Fibroblast of pulmonary artery (primary cell): ENCODE results near the gene RTN1.

Experiments used
- DNase-seq: peaks from one replicate; pipeline ENCODE4 v3.0.0-alpha.2; 2010; ENCODE audit warnings: low read depth
- H3K4me3 ChIP-seq: replicated peaks from 2 replicates; pipeline ENCODE4 v1.5.1; 2011; ENCODE audit warnings: low read depth, mild to moderate bottlenecking, control low read depth, low read length, moderate library complexity
- CTCF ChIP-seq: IDR thresholded peaks from 2 replicates; pipeline ENCODE4 v1.5.1; 2011; ENCODE audit warnings: mild to moderate bottlenecking, control low read depth, low read length, inconsistent platforms; ENCODE audit errors: missing control alignments

Gene RTN1

GRCh38 chr14:59905188-59905587 lies 34.6 kb upstream of the RTN1 start:
- DNase-seq = no peak
- H3K4me3 ChIP-seq = no peak overlapping the region
- TF ChIP-seq CTCF = no peak

- no peak overlapping the region for H3K4me3 ChIP-seq
- no peak for DNase-seq
- TF ChIP-seq CTCF = no peak
Observed at GRCh38 chr14:59904184-59904583, 33.6 kb upstream of the RTN1 start.

GRCh38 chr14:59900556-59900955 lies 30.0 kb upstream of the RTN1 start:
- no peak overlapping the region for H3K4me3 ChIP-seq
- DNase-seq = no peak
- TF ChIP-seq CTCF = no peak

GRCh38 chr14:59897757-59898383 lies 27.3 kb upstream of the RTN1 start:
- no peak overlapping the region for H3K4me3 ChIP-seq
- TF ChIP-seq CTCF = peak; percentile 66
- DNase-seq = peak; percentile 61

GRCh38 chr14:59895721-59896120 lies 25.1 kb upstream of the RTN1 start:
- no peak for TF ChIP-seq CTCF
- no peak overlapping the region for H3K4me3 ChIP-seq
- no peak for DNase-seq

GRCh38 chr14:59890676-59891075 lies 20.1 kb upstream of the RTN1 start:
- no peak overlapping the region for H3K4me3 ChIP-seq
- no peak for DNase-seq
- TF ChIP-seq CTCF = no peak

- peak; percentile 46 for TF ChIP-seq CTCF
- DNase-seq = peak; percentile 3
Observed at GRCh38 chr14:59882957-59883356, 12.4 kb upstream of the RTN1 start.

More at GRCh38 chr14:59882957-59883356, 12.4 kb upstream of the RTN1 start:
- no peak overlapping the region for H3K4me3 ChIP-seq
